DMS53 (cell line): ENCODE measurements around the gene IRF1.
"Not testable (repeated sequence)": the region's sequence is repeated elsewhere in the genome, so short reads cannot be mapped to it uniquely, and the experiment has no call there.

Source experiments
- DNase-seq: peaks from one replicate; lab custom pipeline; 2025; lab: John Stamatoyannopoulos, UW

The IRF1 gene

DNA sequence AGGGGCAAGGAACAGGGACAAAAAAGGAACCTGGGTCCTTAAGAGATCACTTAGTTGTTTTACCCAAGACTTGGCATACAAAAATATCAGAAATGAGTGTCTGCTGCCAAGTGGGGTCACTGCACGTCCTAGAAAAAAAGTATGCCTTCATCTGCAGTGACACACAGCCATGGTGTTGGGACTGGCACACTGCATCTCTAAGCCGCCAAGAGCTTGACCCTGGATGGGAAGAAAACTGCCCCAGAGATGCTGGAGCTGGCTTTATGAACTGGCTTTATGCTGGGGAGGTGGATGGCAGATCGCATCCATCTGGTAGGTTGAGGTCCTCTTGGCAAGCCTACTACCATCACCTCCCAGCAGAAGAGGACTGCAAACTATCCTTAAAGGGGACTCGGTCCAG is 51.7 kb downstream of the IRF1 start:
- no peak for DNase-seq

DNA sequence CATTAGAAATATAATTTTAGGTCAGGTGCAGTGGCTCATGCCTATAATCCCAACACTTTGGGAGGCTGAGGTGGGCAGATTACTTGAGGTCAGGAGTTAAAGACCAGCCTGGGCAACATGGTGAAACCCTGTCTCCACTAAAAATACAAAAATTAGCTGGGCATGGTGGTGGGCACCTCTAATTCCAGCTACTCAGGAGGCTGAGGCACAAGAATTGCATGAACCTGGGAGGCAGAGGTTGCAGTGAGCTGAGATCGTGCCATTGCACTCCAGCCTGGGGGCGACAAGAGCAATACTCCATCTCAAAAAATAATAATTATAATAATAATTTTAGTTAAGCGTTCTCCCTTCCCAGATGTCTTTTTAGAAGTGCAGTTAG is 52.3 kb downstream of the IRF1 start:
- not testable (repeated sequence) for DNase-seq

DNA sequence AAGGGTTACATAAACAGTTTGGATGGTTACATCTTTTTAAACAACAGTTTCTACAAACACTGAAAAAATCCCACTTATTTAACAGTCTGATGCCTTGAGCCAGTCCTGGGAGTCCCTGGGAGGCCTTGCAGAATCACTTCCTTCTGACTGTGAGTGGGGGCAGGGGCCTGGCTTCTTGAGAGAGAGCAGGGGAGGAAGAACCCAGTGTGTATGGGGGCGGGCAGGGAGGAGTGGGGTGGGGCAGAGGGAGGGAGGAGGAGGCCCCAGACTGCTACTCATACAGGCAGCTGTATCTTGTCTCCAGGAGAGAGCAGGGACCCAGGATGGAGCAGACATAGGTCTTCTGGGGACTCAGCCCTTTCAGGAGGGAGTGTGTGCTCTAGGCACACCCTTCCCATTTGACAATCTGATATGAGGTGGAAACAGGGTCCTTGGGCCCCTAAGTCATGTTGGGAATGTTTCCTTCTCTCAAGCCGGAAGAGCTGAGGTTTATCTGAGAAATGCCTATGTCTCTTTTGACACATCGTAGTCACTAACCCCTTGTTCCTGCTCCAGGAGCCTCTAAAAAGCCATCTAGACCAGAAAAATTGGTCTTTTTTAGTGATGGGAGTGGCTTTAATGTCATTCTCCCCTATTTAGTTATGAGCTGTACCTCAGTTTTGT is 52.8 kb downstream of the IRF1 start:
- DNase-seq, result no peak

DNA sequence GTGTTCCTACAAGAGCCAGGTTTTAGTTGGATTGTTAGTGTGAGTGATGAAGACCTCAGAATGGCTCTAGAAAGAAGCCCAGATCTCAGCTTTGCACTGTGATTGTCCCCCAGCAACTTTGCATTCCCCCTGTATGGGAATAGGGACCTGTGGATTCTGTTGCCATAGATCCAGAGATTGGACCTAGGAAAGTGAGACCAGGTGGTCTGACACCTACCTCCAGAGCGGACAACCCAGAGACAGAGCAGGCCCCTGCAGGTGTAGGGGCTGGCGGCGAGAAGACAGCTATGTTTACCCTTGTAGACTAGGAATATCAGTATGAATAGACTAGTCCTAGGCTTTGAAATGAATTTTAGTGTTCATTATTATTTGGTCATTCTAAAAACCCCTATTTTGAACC is 53.6 kb downstream of the IRF1 start:
- no peak for DNase-seq

DNA sequence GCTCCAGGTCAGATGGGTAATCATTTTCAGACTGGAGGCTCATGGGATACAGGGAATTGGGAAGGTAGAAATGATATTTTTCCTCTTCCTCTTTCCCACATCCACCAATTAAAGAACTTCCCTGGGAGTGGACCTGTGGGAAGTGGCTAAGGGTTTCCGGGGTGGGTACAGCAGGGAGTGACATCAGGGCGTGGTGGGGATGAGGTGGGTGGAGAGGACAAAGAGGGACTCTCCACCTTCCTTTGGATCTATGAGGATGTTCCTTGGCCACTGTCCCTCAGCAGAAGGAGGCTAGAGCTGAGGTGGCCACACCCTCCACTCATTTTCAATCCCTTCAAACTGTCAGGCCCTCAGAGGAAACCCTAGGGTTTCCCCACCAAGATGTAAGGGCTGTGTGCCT is 54.7 kb downstream of the IRF1 start:
- no peak for DNase-seq

DNA sequence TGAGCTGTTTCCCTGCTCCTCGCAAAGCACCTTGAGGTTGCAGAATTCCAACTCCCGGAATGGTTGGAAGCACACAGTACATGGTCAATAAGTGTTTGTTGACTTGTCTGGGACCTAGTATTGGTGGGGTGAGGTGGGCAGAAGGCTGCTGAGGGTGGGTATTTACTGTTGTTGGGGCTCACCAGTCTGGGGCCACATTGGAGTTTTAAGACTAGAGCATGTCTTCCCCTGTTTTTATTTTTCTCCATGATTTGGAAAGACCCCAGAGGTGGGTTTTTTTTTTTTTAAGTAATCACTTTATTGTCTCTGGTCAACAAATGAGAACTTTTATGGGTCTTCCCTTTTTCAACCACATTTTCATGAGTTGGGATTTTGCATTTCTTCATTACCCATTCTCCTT is 55.1 kb downstream of the IRF1 start:
- DNase-seq, result no peak

DNA sequence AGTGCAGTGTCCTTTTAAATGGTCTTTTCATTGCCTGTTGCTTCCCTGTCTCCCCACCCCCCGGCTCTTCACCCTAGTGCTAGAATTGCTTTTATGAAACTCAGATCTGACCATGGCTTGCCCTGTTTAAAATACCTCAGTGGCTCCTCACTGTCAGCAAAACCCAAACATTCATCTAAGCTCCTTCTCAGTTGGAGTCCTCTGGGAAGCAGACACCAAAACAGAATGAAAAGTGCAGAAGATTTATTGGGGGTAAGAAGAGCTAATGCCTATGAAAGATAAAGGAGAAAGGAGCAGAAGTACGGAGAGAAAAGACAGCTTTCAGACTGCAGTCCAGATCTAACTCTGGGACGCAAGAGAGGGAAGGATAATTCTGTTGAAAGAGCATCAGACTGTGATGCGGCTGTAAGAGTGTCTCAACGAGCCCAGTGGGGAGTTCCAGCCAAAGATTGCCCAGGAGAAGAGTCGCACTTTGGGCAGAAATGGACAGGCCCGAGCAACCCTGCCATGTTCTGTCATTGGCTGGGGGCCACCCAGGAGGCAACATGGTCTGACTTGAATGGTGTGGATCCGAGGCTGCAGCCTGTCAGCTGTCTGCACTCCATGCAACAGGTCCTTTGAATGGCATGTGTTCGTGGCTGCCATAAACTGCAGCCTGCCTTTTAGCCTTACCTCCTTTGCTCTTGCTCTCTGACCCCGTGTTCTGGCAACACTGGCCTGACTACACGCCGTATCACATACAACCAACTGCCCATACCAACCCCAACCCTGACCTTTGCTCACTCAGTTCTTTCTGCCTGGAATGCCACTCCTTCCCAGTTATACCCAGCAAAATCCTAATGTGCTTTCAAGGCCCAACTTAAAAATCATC is 55.9 kb downstream of the IRF1 start:
- no peak for DNase-seq

DNA sequence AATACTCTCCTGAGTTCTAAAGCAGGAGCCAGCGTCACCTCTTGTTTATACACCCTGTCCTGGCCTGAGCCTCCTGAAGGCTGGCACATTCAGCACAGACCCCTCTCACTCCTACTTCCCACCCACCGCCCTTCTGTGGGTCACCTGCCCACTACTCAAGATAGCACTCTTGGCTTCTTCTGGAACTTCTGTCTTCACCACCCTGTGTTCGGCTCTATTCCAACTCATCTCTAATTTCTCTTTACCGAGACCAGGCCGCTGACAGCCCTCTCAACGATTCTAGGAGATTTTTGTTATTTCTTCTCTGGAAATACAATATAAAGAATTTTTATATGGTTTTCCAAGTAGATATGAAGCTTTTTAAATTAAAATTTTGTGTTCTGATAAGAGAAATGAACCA is 57.4 kb downstream of the IRF1 start:
- no peak for DNase-seq

DNA sequence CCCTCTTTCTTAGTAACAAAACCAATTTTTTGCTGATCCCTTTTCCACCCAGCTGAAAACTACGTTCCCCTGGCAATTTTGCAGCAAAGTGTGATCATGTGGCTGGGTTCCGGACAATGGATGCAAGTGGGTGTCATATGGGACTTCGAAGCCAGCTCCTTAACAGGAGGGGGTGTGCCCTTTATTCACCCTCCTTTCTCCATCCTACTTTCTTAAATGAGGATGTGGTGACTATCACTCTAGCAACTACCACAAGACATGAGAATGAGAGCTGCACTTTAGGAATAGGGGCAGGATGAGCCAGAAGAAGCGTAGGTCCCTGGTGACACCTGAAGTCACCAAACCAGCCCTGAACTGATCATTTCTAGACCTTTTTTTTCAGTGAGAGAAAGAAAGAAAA is 58.9 kb downstream of the IRF1 start:
- no peak for DNase-seq
